SW480 (cell line): Measurements from ENCODE around the gene PDE11A.

Experiments used
- DNase-seq: peaks from one replicate; pipeline ENCODE4 v3.0.0-alpha.2; 2016; ENCODE audit warnings: low spot score

Gene PDE11A

GRCh38 chr2:177667626-177668025, 405.0 kb downstream of the PDE11A start:
- no peak for DNase-seq

- DNase-seq, result peak; percentile 14
These were observed 406.2 kb downstream of the PDE11A start for GRCh38 chr2:177666408-177666807.

GRCh38 chr2:177665948-177666347, 406.6 kb downstream of the PDE11A start:
- no peak for DNase-seq

GRCh38 chr2:177665328-177665727, 407.2 kb downstream of the PDE11A start:
- no peak for DNase-seq

- DNase-seq, result no peak
These were observed 409.7 kb downstream of the PDE11A start for GRCh38 chr2:177662895-177663294.

- DNase-seq, result no peak
These were observed 411.8 kb downstream of the PDE11A start for GRCh38 chr2:177660742-177661141.

GRCh38 chr2:177658309-177658708, 414.3 kb downstream of the PDE11A start:
- DNase-seq, result no peak

- DNase-seq, result no peak
These were observed 420.7 kb downstream of the PDE11A start for GRCh38 chr2:177651833-177652232.

GRCh38 chr2:177649568-177650518, 422.7 kb downstream of the PDE11A start:
- DNase-seq, result no peak

- no peak for DNase-seq
These were observed 425.8 kb downstream of the PDE11A start for GRCh38 chr2:177646791-177647190.

- DNase-seq, result no peak
These were observed 426.3 kb downstream of the PDE11A start for GRCh38 chr2:177646241-177646640.

GRCh38 chr2:177641331-177641730, 431.2 kb downstream of the PDE11A start:
- no peak for DNase-seq

- no peak for DNase-seq
These were observed 432.2 kb downstream of the PDE11A start for GRCh38 chr2:177640423-177640822.

- DNase-seq, result no peak
These were observed 433.2 kb downstream of the PDE11A start for GRCh38 chr2:177639262-177639914.

- no peak for DNase-seq
These were observed 434.1 kb downstream of the PDE11A start for GRCh38 chr2:177638507-177638906.

- DNase-seq, result no peak
These were observed 435.9 kb downstream of the PDE11A start for GRCh38 chr2:177636672-177637071.

GRCh38 chr2:177635696-177636095, 436.9 kb downstream of the PDE11A start:
- DNase-seq, result no peak

- no peak for DNase-seq
These were observed 438.7 kb downstream of the PDE11A start for GRCh38 chr2:177633910-177634294.

- DNase-seq, result peak; percentile 21
These were observed 439.5 kb downstream of the PDE11A start for GRCh38 chr2:177633111-177633510.

- DNase-seq, result no peak
These were observed 440.9 kb downstream of the PDE11A start for GRCh38 chr2:177631680-177632079.

- DNase-seq, result no peak
These were observed 443.1 kb downstream of the PDE11A start for GRCh38 chr2:177629357-177630024.

- no peak for DNase-seq
These were observed 443.7 kb downstream of the PDE11A start for GRCh38 chr2:177628831-177629230.
